ENCODE results near the gene ZBTB44.

ZBTB44 gene

GRCh38 chr11:130308886-130309285, 5.8 kb downstream of the ZBTB44 start:
- no peaks in the 10 kb centered on the region for H3K27me3 ChIP-seq (ENCODE audit: insufficient read depth, low read length)
- H3K9me2 ChIP-seq (ENCODE audit: low read depth, low read length): no peaks in the 10 kb centered on the region
- no peaks in the 10 kb centered on the region for H4K20me1 ChIP-seq (ENCODE audit: insufficient read depth, low read length)
- no peak overlapping the region for H3K9ac ChIP-seq (ENCODE audit: low read length)
- no peak overlapping the region for H3K27ac ChIP-seq (ENCODE audit: low read depth, low read length, poor library complexity, severe bottlenecking)
- H3K4me1 ChIP-seq (ENCODE audit: insufficient read depth, low read length, severe bottlenecking): peaks cover 39% of the 10 kb centered on the region
- no peaks in the 10 kb centered on the region for H3K9me3 ChIP-seq (ENCODE audit: low read length)
- TF ChIP-seq EZH2 (IDR thresholded peaks at IDR 0.05; ENCODE audit: borderline replicate concordance, low read length) (no peak), CTCF (IDR thresholded peaks at IDR 0.05; ENCODE audit: low read length) (no peak)
- no peaks in the 10 kb centered on the region for H3F3A ChIP-seq (ENCODE audit: insufficient read depth, low read length)
- no peak overlapping the region for H3K4me3 ChIP-seq (ENCODE audit: low read depth, low read length, poor library complexity, severe bottlenecking)
- H2AFZ ChIP-seq (ENCODE audit: low read length): no peak overlapping the region
- peaks cover 26% of the 10 kb centered on the region for H3K36me3 ChIP-seq (ENCODE audit: insufficient read depth, low read length)
- H3K4me2 ChIP-seq (ENCODE audit: low read length): no peak overlapping the region
- peaks cover 93% of the 10 kb centered on the region for H3K79me2 ChIP-seq (ENCODE audit: insufficient read depth, low read length)

GRCh38 chr11:130308059-130308458, 6.7 kb downstream of the ZBTB44 start:
- TF ChIP-seq CTCF (IDR thresholded peaks at IDR 0.05; ENCODE audit: low read length) (no peak), EZH2 (IDR thresholded peaks at IDR 0.05; ENCODE audit: borderline replicate concordance, low read length) (no peak)
- Histone ChIP-seq H3K27ac (ENCODE audit: low read depth, low read length, poor library complexity, severe bottlenecking) (no peak overlapping the region), H3K27me3 (ENCODE audit: insufficient read depth, low read length) (no peaks in the 10 kb centered on the region), H3K79me2 (ENCODE audit: insufficient read depth, low read length) (peaks cover 93% of the 10 kb centered on the region), H3K4me1 (ENCODE audit: insufficient read depth, low read length, severe bottlenecking) (peaks cover 35% of the 10 kb centered on the region), H4K20me1 (ENCODE audit: insufficient read depth, low read length) (no peaks in the 10 kb centered on the region), H2AFZ (ENCODE audit: low read length) (no peak overlapping the region), H3F3A (ENCODE audit: insufficient read depth, low read length) (no peaks in the 10 kb centered on the region), H3K4me2 (ENCODE audit: low read length) (no peak overlapping the region), H3K36me3 (ENCODE audit: insufficient read depth, low read length) (peaks cover 26% of the 10 kb centered on the region), H3K9ac (ENCODE audit: low read length) (no peak overlapping the region), H3K9me2 (ENCODE audit: low read depth, low read length) (no peaks in the 10 kb centered on the region), H3K9me3 (ENCODE audit: low read length) (no peaks in the 10 kb centered on the region), H3K4me3 (ENCODE audit: low read depth, low read length, poor library complexity, severe bottlenecking) (no peak overlapping the region)

GRCh38 chr11:130304651-130305050, 10.1 kb downstream of the ZBTB44 start:
- H2AFZ ChIP-seq (ENCODE audit: low read length): no peak overlapping the region
- H4K20me1 ChIP-seq (ENCODE audit: insufficient read depth, low read length): no peaks in the 10 kb centered on the region
- no peaks in the 10 kb centered on the region for H3K27me3 ChIP-seq (ENCODE audit: insufficient read depth, low read length)
- no peak overlapping the region for H3K9ac ChIP-seq (ENCODE audit: low read length)
- H3K79me2 ChIP-seq (ENCODE audit: insufficient read depth, low read length): peaks cover 92% of the 10 kb centered on the region
- no peaks in the 10 kb centered on the region for H3F3A ChIP-seq (ENCODE audit: insufficient read depth, low read length)
- H3K27ac ChIP-seq (ENCODE audit: low read depth, low read length, poor library complexity, severe bottlenecking): no peak overlapping the region
- peaks cover 13% of the 10 kb centered on the region for H3K4me1 ChIP-seq (ENCODE audit: insufficient read depth, low read length, severe bottlenecking)
- peaks cover 26% of the 10 kb centered on the region for H3K36me3 ChIP-seq (ENCODE audit: insufficient read depth, low read length)
- H3K4me3 ChIP-seq (ENCODE audit: low read depth, low read length, poor library complexity, severe bottlenecking): no peak overlapping the region
- H3K9me2 ChIP-seq (ENCODE audit: low read depth, low read length): no peaks in the 10 kb centered on the region
- H3K4me2 ChIP-seq (ENCODE audit: low read length): no peak overlapping the region
- no peaks in the 10 kb centered on the region for H3K9me3 ChIP-seq (ENCODE audit: low read length)
- TF ChIP-seq EZH2 (IDR thresholded peaks at IDR 0.05; ENCODE audit: borderline replicate concordance, low read length): no peak
- no peak for TF ChIP-seq CTCF (IDR thresholded peaks at IDR 0.05; ENCODE audit: low read length)
